Spinal cord (tissue), 10 donors: ENCODE measurements around the gene NAE1. TPM values are rescaled to one million over a fixed set of nuclear protein-coding genes. Genes with fewer than 3 reads are reported as not detected.
"Not testable (repeated sequence)": the region's sequence is repeated elsewhere in the genome, so short reads cannot be mapped to it uniquely, and the experiment has no call there.

Experiments used
- DNase-seq, 6 donors: peaks; one replicate each; pipeline versions ENCODE4 v3.0.0 to v3.0.0-alpha.2; 2013 to 2015; ENCODE audit warnings: low spot score in 6 of 6, low read depth in 4 of 6
- H3K27ac ChIP-seq: one replicate; pipeline ENCODE4 v1.5.1; 2013; ENCODE audit warnings: low read depth, low read length, control low read depth
- H3K27me3 ChIP-seq: one replicate; pipeline ENCODE4 v1.6.1; 2013; ENCODE audit warnings: low read length; ENCODE audit not compliant: control insufficient read depth, insufficient read depth
- H3K36me3 ChIP-seq: one replicate; pipeline ENCODE4 v1.6.1; 2013; ENCODE audit warnings: low read length; ENCODE audit not compliant: control insufficient read depth, insufficient read depth
- H3K4me1 ChIP-seq: one replicate; pipeline ENCODE4 v1.6.1; 2013; ENCODE audit warnings: low read length; ENCODE audit not compliant: control insufficient read depth, insufficient read depth
- H3K4me3 ChIP-seq: one replicate; pipeline ENCODE4 v1.5.1; 2013; ENCODE audit warnings: low read depth, low read length, control low read depth
- H3K9me3 ChIP-seq: one replicate; pipeline ENCODE4 v1.6.1; 2013; ENCODE audit warnings: low read length; ENCODE audit not compliant: control insufficient read depth, insufficient read depth
- WGBS: methylation state at CpG from one replicate; pipeline ENCODE4 v1.1.5; 2013; ENCODE audit warnings: missing lambda C conversion rate; ENCODE audit not compliant: insufficient coverage; 5-methylcytosine and 5-hydroxymethylcytosine counted together
- polyA plus RNA-seq, 2 donors: library from polyadenylated mRNA; unstranded; fragments of 120-200 nt; gene quantifications; one replicate each; pipeline ENCODE4 v1.2.1, GENCODE V29; 2013; ENCODE audit not compliant: insufficient read length in 2 of 2
- total RNA-seq, 2 donors: library from RNA; depleted of rRNA in 1 of 2; stranded (reverse); fragments of 120-200 nt in 1 of 2; fragments of >200 nt in 1 of 2; gene quantifications; one replicate each; pipeline versions ENCODE4 v1.2.3 to v1.2.4, GENCODE V29; 2013 to 2014
- donor health status: healthy.

NAE1 gene
- total and polyA plus RNA-seq, 4 donors, result 79.4 to 93.5 (median 89.1) TPM

- Histone ChIP-seq H3K4me1 (peaks cover 5% of the 10 kb centered on the region), H3K36me3 (peaks cover 58% of the 10 kb centered on the region), H3K9me3 (no peaks in the 10 kb centered on the region), H3K27ac (no peak overlapping the region), H3K27me3 (no peaks in the 10 kb centered on the region), H3K4me3 (no peak overlapping the region)
- no peak for DNase-seq
- 92% methylated on average over 1 of the region's 4 CpGs for WGBS
Measured at GRCh38 chr16:66824006-66824405, 6.8 kb downstream of the NAE1 start.

GRCh38 chr16:66814734-66815133 lies 16.0 kb downstream of the NAE1 start:
- no peak overlapping the region for H3K27ac ChIP-seq
- H3K36me3 ChIP-seq, result peaks cover 37% of the 10 kb centered on the region
- no peaks in the 10 kb centered on the region for H3K27me3 ChIP-seq
- H3K4me3 ChIP-seq, result no peak overlapping the region
- DNase-seq, result no peak
- H3K4me1 ChIP-seq, result no peaks in the 10 kb centered on the region
- H3K9me3 ChIP-seq, result no peaks in the 10 kb centered on the region
- WGBS, result 70% methylated on average over 2 of the region's 2 CpGs

GRCh38 chr16:66811043-66811442 lies 19.7 kb downstream of the NAE1 start:
- H3K9me3 ChIP-seq, result no peaks in the 10 kb centered on the region

GRCh38 chr16:66810391-66810790 lies 20.4 kb downstream of the NAE1 start:
- 100% methylated on average over 2 of the region's 4 CpGs for WGBS
- Histone ChIP-seq H3K4me1 (no peaks in the 10 kb centered on the region), H3K36me3 (peaks cover 35% of the 10 kb centered on the region), H3K27ac (no peak overlapping the region), H3K9me3 (no peaks in the 10 kb centered on the region), H3K27me3 (no peaks in the 10 kb centered on the region), H3K4me3 (no peak overlapping the region)
- DNase-seq, result no peak

More at GRCh38 chr16:66811043-66811442, 19.7 kb downstream of the NAE1 start:
- no peaks in the 10 kb centered on the region for H3K27me3 ChIP-seq
- H3K4me3 ChIP-seq, result no peak overlapping the region
- H3K27ac ChIP-seq, result no peak overlapping the region
- 96% methylated on average over 3 of the region's 7 CpGs for WGBS
- H3K4me1 ChIP-seq, result no peaks in the 10 kb centered on the region
- H3K36me3 ChIP-seq, result peaks cover 39% of the 10 kb centered on the region
- no peak for DNase-seq

- no peak overlapping the region for H3K27ac ChIP-seq
- no peaks in the 10 kb centered on the region for H3K4me1 ChIP-seq
- DNase-seq, result no peak
- H3K4me3 ChIP-seq, result no peak overlapping the region
- peaks cover 39% of the 10 kb centered on the region for H3K36me3 ChIP-seq
- no peaks in the 10 kb centered on the region for H3K27me3 ChIP-seq
- no peaks in the 10 kb centered on the region for H3K9me3 ChIP-seq
- no CpG with 5 or more reads among the region's 4 CpGs for WGBS
Measured at GRCh38 chr16:66809765-66810164, 21.0 kb downstream of the NAE1 start.

GRCh38 chr16:66802159-66802558 lies 28.6 kb downstream of the NAE1 start:
- H3K4me3 ChIP-seq, result no peak overlapping the region
- DNase-seq, result no peak
- H3K36me3 ChIP-seq, result peaks cover 37% of the 10 kb centered on the region
- 90% methylated on average over 4 of the region's 5 CpGs for WGBS
- no peaks in the 10 kb centered on the region for H3K4me1 ChIP-seq
- H3K9me3 ChIP-seq, result no peaks in the 10 kb centered on the region
- H3K27ac ChIP-seq, result no peak overlapping the region
- no peaks in the 10 kb centered on the region for H3K27me3 ChIP-seq

- Histone ChIP-seq H3K27ac (no peak within 1 kb of the TSS), H3K27me3 (no peaks in the 10 kb centered on the region), H3K9me3 (no peaks in the 10 kb centered on the region), H3K4me3 (no peak within 1 kb of the TSS), H3K36me3 (peaks cover 35% of the 10 kb centered on the region), H3K4me1 (no peaks in the 10 kb centered on the region)
- DNase-seq, result no peak
- WGBS, result 83% methylated on average over 56 of the region's 56 CpGs
Measured at GRCh38 chr16:66801320-66802105, 29.3 kb downstream of the NAE1 start, which contains the start of gene TERB1. Gene TERB1 (minus strand): TSS chr16:66801584. CDS start chr16:66796798, 4,786 bp downstream.

- peaks cover 31% of the 10 kb centered on the region for H3K36me3 ChIP-seq
- H3K4me3 ChIP-seq, result no peak overlapping the region
- no peaks in the 10 kb centered on the region for H3K4me1 ChIP-seq
- H3K27me3 ChIP-seq, result no peaks in the 10 kb centered on the region
- no peak overlapping the region for H3K27ac ChIP-seq
- no peaks in the 10 kb centered on the region for H3K9me3 ChIP-seq
- DNase-seq, result no peak
- 93% methylated on average over 10 of the region's 19 CpGs for WGBS
Measured at GRCh38 chr16:66800856-66801255, 29.9 kb downstream of the NAE1 start.

- no peak for DNase-seq
- Histone ChIP-seq H3K27ac (no peak overlapping the region), H3K9me3 (no peaks in the 10 kb centered on the region), H3K4me3 (no peak overlapping the region), H3K4me1 (no peaks in the 10 kb centered on the region), H3K36me3 (peaks cover 16% of the 10 kb centered on the region), H3K27me3 (no peaks in the 10 kb centered on the region)
- no CpG with 5 or more reads among the region's 2 CpGs for WGBS
Measured at GRCh38 chr16:66798161-66798560, 32.6 kb downstream of the NAE1 start.

- DNase-seq, H3K9me3 ChIP-seq, H3K36me3 ChIP-seq, H3K27ac ChIP-seq, H3K27me3 ChIP-seq, H3K4me3 ChIP-seq, H3K4me1 ChIP-seq: not testable (repeated sequence)
- WGBS, result 93% methylated on average over 5 of the region's 6 CpGs
Measured at GRCh38 chr16:66793984-66794383, 36.8 kb downstream of the NAE1 start.
